HK-2 (cell line): Measurements from ENCODE around the gene RNU6-9.
"Not testable (repeated sequence)": the region's sequence is repeated elsewhere in the genome, so short reads cannot be mapped to it uniquely, and the experiment has no call there.

Experiments
- DNase-seq: peaks from one replicate; pipeline ENCODE4 v3.0.0-alpha.2; 2018; ENCODE audit not compliant: unreplicated experiment

Gene RNU6-9

GRCh38 chr19:878751-879561 is 14.3 kb upstream of the RNU6-9 start:
- DNase-seq, result not testable (repeated sequence)

GRCh38 chr19:879711-880438 is 13.4 kb upstream of the RNU6-9 start:
- DNase-seq, result no peak

GRCh38 chr19:881385-882071 is 11.8 kb upstream of the RNU6-9 start:
- DNase-seq, result no peak

- no peak for DNase-seq
These were observed 10.3 kb upstream of the RNU6-9 start for GRCh38 chr19:882871-883497.

GRCh38 chr19:883661-884211 is 9.5 kb upstream of the RNU6-9 start:
- DNase-seq, result peak; percentile 88

GRCh38 chr19:884420-885211 is 8.7 kb upstream of the RNU6-9 start:
- DNase-seq, result no peak

GRCh38 chr19:885536-886224 is 7.6 kb upstream of the RNU6-9 start:
- DNase-seq, result no peak

GRCh38 chr19:887072-887471 is 6.2 kb upstream of the RNU6-9 start:
- no peak for DNase-seq

- DNase-seq, result no peak
These were observed 5.7 kb upstream of the RNU6-9 start for GRCh38 chr19:887599-887998.

GRCh38 chr19:888581-889385 is 4.5 kb upstream of the RNU6-9 start:
- no peak for DNase-seq

- no peak for DNase-seq
These were observed 3.5 kb upstream of the RNU6-9 start for GRCh38 chr19:889662-890295.

GRCh38 chr19:890831-891230 is 2.5 kb upstream of the RNU6-9 start:
- DNase-seq, result no peak

- DNase-seq, result not testable (repeated sequence)
These were observed 1.7 kb upstream of the RNU6-9 start for GRCh38 chr19:891421-892200.

GRCh38 chr19:892243-892893 is 916 bp upstream of the RNU6-9 start:
- no peak for DNase-seq

GRCh38 chr19:896434-896833 is 3.1 kb downstream of the RNU6-9 start:
- no peak for DNase-seq

- no peak for DNase-seq
These were observed 3.7 kb downstream of the RNU6-9 start for GRCh38 chr19:896999-897398.

- DNase-seq, result no peak
These were observed 4.3 kb downstream of the RNU6-9 start for GRCh38 chr19:897442-898039.
